Tongue (tissue), 2 donors: ENCODE data around the gene ORC1. TPM values are rescaled to one million over a fixed set of nuclear protein-coding genes. Genes with fewer than 3 reads are reported as not detected.
"Not testable (repeated sequence)": the region's sequence is repeated elsewhere in the genome, so short reads cannot be mapped to it uniquely, and the experiment has no call there.

Source experiments
- DNase-seq: peaks from one replicate; pipeline ENCODE4 v3.0.0-alpha.2; 2015
- total RNA-seq: library from RNA; depleted of rRNA; stranded (reverse); fragments of >200 nt; gene quantifications from one replicate; pipeline ENCODE4 v1.2.3, GENCODE V29; 2014

ORC1 gene
- total RNA-seq, 1 donor from 2014 or later = 1.7 TPM

DNA sequence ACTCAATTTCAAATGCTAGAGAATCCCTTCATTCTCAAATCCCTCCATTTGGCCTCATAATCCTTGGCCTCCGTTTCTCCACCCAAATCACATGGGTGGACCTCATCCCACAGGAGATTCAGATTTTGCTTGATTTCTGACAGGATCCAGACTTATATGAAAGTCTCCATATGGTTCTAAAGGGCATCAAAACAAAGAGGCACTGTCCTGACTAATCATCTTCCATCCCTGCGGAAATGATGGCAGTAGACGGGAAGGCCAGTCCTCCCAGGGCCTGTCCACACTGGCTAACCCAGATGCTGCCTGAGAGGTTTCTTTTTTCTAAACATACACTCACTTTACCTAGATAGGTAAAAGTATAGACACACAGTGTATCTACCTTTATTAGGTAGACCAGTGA is 18.8 kb downstream of the ORC1 start:
- DNase-seq = no peak

DNA sequence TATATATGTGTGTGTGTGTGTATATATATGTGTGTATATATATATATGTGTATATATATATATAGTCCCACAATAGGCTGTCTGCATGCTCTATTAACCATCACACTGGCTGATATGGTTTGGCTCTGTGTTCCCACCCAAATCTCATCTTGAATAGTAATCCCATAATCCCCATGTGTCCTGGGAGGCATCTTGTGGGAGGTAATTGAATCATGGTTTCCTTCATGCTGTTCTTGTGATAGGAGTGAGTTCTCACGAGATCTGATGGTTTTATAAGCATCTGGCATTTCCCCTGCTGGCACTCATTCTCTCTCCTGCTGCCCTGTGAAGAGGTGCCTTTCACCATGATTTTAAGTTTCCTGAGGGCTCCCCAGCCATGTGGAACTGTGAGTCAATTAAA is 34.4 kb downstream of the ORC1 start:
- not testable (repeated sequence) for DNase-seq

DNA sequence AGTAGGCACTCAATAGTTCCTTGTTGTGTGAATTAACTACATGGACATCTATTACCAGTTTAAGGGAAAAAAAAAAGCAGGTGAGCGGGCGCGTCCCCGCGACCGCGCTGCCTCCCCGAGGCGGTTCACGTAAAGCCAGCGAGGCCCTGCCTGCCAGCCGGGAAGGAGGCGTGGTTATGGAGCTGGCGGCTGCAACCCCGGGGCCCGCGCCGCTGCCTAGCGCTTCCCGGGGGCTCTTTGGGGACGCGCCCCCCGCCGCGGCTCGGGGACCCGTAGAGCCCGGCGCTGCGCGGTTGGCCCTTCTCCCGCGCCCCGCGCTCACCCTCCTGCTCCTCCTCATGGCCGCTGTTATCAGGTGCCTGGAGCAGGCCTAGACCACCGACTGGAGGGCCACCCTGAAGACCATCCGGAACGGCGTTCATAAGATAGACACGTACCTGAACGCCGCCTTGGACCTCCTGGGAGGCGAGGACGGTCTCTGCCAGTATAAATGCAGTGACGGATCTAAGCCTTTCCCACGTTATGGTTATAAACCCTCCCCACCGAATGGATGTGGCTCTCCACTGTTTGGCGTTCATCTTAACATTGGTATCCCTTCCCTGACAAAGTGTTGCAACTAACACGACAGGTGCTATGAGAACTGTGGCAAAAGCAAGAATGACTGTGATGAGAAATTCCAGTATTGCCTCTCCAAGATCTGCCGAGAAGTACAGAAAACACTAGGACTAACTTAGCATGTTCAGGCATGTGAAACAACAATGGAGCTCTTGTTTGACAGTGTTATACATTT is 35.6 kb downstream of the ORC1 start:
- peak; percentile 68 for DNase-seq

DNA sequence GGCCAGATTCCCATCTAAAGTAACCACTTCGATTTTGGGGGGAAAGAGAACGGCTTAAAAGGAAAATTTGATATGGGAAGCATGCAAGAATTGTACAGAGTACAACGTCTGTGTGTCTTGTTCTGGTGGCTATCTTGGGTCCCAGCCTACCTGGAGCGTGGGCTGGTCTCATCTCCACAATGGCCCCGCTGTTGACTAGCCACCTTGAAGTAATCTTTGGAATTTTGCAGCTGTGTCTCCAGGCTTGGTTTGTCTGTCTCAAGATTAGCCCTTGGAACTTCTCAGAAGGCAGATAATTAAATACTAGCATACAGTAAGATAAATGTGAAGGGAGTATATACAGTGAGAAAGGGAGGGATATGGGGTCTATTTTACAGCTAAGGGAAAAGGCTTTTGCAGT is 37.0 kb downstream of the ORC1 start:
- no peak for DNase-seq

DNA sequence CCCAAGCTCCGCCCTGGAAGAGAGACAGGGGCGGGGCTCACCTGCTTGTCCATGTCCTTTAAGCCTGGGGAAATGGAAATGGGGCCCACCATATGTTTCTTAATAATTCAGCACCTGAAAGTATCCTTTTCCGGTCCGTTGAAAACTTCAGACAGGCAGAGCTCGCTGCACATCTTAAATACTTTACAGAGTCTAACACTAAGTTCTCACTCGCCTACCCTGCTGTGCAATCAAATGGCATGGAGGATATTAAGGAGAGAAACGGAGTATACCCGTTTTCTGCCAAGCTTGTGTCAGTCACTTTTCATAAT is 37.8 kb downstream of the ORC1 start:
- no peak for DNase-seq

DNA sequence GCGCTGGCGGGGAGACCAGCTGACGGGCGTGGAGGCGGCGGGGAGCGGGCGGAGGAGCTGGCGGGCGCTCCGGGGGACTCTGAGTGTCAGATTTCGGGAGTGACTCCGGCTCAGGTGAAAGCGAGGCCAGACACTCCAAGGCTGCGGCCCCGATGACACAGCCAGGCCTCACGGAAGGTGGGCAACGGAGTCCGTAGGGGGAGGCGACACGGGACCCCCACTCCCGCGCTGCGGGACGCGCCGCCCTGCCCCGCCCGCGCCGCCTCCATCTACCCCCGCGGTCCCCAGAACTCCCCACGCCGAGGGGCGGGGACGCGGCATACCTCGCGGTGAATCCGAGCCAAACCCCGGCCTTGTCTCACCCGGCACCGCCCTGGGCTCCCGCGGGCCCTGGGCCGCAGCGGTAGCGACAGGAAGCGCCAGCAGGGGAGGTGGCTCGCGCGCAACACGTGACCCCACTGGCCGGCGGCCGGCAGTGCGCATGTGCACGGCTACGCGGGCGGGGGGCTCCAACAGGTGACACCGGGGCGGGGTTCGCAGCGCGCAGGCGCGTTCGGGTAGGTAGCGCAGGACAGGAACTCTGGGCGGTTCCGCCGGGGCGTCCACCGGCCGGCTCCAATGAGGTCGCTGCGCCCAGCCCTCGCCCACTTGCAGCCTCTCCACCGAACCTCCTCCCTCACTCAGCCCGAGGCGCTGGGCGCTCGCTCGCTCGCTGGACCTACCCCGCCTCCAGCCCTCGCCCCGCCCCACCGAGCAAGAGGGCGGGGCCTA is 38.3 kb downstream of the ORC1 start, which contains the start of gene CC2D1B:
TSS of gene CC2D1B (minus strand) at position 460 of the 771 bp plus-strand sequence. CDS start 1,585 bp downstream, outside the sequence.
- peak; percentile 99 for DNase-seq

DNA sequence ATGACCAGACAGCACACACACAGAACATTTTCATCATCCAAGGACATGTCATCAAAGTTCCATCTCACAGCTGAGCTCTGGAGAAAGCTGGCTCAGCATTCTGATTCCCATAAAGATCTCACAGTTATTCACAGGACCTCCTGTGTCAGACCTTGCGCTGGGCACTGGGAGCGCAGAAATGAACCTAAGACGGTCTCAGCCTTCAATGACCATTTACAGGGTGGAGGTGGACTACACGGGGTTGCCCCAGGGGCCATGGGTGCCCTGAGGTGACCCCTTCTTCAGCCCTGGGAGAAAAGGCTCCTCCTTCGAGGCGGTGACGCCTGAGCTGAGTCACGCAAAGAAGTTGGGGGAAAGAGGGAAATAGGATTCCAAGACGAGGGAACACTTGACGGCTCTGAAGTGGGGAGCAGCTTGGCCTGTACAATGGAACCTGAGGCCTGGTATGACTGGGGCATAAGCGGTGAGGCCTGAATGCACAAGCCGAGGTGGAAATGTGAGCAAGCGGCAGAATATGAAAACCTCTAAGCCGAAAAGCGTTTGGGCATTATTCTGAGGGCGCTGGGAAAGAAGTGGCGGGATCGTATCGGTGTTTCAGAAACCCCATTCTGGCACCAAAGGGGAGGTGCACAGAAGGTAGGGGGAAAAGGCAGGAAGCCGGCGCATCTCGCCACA is 39.0 kb downstream of the ORC1 start:
- peak; percentile 42 for DNase-seq

DNA sequence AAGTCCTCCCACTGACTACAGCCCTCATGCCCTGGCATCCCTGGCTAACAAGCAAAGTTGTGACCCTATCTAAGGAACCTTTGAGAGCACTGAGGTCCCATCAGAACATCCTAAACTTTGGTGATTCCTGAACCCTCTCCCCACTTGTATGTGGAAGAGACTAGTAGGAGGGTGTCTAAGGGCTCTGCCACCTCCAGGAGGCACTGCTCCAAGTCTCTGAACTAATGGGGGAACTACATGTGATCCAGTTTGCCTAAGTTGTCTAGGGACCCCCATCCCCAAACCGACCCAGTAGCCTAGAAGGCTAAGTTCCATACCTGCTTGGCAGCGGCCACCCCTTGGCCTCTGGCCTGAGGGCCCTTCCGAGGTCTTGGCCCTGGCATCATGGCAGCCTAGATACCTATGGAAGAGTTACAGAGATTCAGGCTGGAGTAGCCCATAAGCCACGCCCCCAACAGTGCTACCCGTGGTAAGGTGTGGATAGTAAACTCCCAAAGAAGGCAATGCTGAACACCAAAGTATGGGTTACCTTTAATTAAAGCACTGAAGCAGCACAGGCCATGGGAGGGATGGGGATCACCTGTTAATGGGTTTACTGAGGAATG is 39.9 kb downstream of the ORC1 start:
- DNase-seq = no peak

DNA sequence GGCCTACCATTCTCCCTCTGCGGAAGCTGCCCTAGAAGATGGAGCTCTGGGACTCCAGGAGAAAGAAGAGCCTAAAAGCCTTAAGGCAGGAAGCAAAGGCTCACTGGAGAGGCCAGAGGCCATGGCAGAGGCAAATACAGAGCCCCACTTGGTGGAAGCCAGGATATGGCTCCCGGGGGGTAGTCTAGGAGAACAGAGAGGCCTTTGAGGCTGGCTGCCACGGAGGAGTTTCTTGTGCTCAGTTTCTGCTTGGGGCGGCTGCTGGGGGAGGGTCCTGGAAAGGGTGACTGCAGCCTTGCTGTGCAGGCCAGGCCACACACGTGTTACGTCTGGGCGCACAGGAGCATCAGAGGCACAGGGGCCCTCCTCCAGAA is 43.6 kb downstream of the ORC1 start:
- no peak for DNase-seq

DNA sequence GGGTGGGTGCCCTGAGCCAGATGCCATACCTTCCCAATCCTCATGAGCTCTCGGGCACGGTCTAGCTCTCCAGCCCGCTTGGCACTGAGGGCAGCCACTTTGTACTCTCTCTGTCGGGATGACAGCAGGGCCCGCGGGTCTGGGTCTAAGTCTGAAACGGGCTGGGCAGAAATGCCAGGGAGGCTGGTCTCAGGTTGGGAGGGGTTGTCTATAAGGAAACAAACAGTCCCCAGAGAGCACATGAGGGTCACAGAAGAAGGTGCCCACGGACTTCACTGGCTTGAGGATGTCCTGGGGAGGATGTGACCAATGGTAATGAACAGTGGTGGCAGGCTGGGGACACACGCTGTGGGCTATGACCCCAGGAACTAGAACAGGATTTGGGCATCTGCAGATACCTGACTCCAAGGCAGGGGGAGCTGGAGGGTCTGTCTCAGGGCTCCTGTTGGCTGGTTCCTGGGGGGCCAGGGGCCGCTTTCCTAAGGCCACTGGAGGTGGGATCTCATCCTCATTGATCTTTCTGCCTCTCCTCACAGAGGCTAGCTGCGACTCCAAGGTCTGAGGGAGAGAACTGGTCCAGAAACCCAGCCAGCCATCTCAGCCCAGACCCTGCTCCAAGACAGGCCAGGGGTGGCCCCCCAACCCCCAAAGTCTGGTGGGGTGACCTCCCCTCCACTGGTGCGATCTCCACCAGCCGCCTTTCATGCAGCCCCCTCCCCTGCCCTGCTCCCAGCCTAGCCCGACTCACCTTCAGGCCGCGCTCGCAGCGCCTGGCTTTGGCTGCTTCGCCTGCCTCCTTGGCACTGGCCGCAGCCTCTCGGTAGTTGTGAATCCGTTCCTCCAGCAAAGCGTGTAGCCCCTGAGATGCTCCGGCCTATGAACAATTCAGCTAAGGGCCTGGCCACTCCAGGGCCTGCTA is 44.3 kb downstream of the ORC1 start:
- DNase-seq = no peak

DNA sequence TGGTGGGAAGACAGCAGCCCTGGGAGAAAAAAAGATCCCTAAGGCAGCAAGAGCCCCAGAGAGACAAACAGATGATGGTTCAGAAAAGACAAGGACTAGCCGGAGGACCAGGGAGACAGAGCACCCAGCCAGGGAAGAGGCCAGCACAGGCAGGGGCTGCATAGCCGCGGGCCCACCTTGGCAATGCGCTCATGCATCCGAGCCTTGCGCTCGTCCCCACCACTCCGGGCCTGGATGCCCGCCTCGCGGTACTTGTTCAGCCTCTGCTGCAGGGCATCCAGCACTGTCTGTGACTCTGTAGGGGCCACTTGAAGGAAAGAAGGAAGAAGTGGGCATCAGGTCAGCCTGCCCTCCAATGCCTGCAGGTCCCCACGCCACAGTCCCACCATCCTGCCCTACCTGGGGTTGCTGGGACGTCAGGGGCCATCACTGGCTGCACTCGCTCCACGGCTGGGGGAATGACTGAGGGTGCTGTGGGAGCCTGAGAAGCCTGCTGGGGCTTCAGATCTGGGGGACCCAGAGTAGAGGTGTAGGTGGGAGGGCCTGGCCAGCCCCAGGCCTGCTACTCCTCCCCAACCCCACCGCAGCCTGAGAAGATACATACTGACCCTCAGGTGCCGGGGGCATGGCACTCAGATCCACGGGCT is 45.2 kb downstream of the ORC1 start:
- no peak for DNase-seq

DNA sequence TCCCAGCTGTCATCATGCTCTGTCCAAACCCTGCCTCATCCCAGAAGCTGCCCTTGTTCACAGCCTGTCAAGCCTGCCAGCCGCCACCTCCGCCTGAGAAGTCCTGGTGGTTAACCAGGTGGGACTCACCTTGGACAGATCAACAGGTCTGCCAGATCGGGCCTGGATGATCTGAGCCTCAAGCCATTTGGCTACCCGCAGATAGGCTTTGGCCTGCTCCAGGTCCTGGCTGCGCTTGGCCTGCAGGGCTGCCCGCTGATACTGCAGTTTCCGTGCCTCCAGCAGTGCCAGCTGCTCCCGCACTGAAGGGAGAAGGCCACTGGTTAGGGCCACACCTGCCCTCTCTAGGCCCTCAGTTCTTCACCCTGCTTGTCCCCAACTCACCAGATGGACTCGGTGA is 46.8 kb downstream of the ORC1 start:
- DNase-seq = no peak

DNA sequence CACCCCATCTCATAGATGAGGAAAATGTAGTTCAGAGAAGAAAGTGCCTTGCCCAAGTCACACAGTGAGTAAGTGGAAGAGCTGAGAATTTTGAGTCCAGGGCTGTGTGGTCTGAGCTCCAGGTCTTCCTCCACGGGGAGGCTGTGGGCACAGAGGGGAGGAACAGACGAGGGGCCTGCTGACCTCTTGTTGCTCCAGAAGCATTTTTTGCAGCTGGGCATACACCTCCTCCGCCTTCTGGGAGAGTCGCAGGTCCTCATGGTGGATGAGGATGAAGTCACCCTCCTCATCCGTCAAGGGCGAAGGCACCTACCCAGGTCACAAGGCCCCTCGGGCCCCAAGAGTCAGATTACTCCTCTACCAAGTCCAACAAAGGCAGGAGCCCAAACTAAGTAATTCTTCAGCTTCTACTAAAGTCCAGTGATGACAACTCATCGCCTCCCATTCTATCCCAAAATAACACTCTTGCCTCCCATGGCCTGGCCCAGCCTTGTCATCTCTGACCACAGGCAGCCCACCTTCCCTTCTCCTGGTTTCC is 47.3 kb downstream of the ORC1 start:
- DNase-seq = no peak

DNA sequence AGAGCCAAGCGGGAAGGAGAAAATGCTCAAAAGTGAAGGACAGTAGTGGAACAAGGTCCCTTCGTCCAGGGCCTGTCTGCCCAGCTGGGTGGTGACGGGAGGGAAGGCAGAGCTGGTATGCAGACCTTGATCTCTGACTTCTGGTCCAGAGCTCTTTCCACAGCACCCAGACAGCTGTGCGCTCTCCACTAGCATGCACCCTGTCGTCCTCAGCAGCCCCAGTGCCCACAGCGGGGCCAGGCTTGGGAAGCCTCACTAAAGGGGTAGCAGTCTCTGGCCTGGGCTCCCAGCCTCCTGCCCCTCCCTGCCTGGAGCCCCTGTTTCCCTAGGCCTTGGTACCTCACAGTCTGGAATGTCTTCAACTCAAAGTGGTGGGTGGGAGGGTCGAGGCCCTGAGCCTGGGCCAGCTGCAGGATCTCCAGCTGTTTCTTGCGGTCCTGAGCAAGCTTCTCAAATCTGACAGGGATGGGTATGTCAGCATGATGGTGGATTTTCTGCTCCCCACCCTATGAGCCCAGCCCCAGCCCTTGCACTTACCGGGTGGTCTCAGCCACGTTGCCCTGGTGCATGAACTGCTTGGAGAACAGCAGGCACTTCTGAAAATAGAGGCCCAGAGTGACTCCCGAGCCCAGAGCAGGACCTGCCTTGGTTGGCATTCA is 48.2 kb downstream of the ORC1 start:
- DNase-seq = no peak

DNA sequence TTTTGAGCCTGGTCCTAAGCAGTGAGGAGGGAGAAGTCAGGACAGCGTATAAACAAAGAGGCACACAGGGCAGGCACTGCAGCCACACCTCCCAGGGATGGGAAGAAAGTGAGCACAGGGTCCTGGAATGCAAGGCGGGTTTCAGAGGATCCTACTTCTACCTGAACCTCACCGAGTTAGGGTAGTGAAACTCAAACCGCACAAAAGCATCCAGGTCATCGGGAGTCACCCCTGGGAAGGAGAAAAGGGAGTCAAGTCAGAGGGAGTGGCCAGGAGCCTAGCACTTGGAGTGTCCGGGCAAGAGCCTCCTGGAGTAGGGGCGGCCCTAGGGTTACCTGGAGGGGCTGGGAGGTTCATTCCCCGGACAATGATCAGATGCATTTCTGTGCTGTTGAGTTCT is 48.8 kb downstream of the ORC1 start:
- DNase-seq = no peak

DNA sequence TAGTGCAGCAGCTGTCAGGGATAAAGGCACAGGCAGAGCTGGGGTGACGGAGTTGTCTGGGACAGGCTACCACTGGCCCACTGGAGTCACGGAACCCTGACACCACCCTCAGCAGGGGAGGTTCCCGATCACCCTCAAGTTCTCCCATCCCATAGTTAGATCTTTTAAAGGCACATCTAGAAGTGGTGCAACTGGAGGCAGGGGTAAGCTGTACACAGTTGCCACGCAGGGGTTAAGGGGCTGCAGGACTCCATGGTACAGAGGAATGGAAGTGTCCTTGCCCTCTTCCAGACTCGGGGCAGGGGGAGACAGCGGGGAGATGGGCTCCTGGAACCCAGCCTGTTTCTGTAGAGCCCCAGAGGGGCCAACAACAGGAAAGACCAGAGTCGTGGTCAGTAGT is 51.5 kb downstream of the ORC1 start:
- DNase-seq = no peak

DNA sequence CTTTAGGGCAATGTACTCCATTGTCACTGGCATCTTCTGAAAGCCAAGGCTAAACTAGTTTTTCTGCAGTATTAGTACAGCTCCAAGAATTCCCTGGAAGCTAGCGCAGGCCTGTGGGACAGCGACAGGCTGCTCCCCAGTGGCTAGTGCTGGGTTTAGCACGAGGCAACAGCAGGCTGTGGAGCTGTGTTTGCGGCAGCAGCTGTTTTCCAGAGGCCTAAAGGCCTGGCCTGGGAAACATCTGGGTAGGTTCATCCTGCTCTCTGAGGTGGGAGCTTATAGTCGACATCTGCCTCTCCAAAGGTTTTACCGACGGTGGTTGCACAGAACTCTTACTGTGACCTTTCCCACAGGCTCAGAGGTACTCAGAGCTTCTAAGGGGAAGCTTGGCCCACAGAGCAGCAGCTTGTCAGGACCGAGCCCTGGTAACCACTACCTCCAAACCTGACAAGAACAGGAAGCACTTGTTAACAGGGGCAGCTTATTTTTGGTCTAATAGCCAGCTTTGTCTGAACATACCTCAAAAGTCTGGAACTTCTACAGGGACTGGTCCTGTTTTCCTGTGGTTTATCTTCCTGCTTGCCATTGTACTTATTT is 55.4 kb downstream of the ORC1 start:
- DNase-seq = peak; percentile 67

DNA sequence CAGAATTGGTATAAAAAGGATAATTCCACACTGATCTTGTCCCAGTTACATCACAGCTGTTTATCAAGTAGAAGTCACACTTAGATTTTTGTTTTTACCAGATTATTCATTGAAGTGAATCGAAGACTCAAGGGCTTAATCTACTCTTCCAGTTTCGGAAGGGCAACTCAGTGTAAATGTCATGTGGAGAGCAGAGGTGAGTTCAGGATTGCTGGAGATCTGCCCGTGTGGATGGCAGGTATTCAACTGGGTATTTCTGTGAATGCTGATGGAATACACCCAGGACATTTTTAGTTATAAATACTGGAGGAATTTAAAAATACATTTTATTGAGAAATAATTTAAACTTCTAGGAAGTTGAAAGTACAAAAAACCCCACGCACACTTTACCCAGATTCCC is 57.6 kb downstream of the ORC1 start:
- no peak for DNase-seq

DNA sequence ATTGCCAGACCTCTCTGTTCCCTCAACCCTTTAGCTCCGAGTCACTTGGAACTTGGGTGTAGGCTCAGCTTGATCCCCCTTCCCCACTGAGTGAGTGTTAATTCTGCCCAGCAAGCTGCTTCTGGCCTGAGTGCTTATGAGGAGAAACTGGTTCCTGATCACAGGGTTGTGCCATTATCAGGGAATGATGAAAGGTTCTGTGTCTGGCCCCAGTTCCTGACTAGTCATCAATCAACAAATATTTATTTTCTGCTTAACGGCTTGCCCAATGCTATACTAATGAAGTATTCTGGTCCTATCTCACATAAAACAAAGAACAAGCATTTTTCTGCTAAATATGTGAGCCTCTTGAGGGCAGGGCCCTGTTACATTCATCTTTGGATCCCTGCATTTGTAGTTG is 59.0 kb downstream of the ORC1 start:
- no peak for DNase-seq

DNA sequence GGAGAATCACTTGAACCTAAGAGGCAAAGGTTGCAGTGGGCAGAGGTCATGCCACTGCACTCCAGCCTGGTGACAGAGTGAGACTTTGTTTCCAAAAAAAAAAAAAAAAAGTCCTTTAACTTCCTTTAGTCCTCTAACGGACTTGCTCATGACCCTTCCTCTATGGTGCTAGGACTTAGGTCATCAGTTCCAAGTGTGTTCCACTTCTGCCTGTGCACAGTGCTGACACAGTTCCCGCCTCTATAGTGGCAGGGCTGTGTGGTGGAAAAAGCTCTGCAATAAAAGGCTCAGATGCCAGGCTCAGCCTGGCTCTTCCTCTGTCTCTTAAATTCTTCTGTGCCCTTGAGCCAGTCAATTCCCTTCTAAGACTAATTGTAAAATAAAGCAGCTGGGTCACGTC is 60.2 kb downstream of the ORC1 start:
- no peak for DNase-seq
